ENCODE results near the gene ELAPOR1. TPM values are rescaled to one million over a fixed set of nuclear protein-coding genes. Genes with fewer than 3 reads are reported as not detected.
A peak's percentile ranks its signal among the peaks of the same experiment; 100 is the strongest.

The ELAPOR1 gene, protein sequence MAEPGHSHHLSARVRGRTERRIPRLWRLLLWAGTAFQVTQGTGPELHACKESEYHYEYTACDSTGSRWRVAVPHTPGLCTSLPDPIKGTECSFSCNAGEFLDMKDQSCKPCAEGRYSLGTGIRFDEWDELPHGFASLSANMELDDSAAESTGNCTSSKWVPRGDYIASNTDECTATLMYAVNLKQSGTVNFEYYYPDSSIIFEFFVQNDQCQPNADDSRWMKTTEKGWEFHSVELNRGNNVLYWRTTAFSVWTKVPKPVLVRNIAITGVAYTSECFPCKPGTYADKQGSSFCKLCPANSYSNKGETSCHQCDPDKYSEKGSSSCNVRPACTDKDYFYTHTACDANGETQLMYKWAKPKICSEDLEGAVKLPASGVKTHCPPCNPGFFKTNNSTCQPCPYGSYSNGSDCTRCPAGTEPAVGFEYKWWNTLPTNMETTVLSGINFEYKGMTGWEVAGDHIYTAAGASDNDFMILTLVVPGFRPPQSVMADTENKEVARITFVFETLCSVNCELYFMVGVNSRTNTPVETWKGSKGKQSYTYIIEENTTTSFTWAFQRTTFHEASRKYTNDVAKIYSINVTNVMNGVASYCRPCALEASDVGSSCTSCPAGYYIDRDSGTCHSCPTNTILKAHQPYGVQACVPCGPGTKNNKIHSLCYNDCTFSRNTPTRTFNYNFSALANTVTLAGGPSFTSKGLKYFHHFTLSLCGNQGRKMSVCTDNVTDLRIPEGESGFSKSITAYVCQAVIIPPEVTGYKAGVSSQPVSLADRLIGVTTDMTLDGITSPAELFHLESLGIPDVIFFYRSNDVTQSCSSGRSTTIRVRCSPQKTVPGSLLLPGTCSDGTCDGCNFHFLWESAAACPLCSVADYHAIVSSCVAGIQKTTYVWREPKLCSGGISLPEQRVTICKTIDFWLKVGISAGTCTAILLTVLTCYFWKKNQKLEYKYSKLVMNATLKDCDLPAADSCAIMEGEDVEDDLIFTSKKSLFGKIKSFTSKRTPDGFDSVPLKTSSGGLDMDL
- total RNA-seq: 1 to 10 TPM; 1.4 to 7.2 TPM

DNA sequence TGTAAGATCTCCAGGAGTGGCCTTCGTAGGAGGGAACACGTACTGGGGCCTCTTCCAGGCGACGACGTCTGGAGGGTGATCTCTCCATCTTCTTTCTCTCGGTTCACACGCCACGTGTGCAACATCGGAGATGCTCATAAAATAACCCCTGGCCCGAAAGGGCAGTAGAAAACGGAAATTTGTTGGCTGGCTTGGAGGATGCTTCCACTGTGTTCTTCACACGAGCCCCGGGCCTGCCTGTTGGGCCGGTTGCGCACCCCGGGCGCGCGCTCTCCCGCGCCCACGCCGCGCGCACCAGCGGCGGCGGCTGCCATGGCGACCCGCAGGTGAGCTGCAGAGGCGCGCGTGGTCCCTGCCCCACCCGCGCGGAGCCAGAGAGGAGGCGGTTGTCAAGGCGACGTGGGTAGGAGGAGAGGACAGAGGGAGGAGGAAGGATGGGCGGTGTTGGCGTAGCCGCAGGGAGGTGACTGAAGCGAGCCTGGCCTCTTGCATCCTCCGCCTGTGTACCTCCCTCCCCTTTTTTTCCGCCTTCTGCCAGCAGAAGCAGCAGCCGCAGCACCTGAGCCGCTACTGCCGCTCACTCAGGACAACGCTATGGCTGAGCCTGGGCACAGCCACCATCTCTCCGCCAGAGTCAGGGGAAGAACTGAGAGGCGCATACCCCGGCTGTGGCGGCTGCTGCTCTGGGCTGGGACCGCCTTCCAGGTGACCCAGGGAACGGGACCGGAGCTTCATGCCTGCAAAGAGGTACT is at the start of gene ELAPOR1:
TSS of gene ELAPOR1 (plus strand) at position 526 of the 752 bp plus-strand sequence. CDS start at position 595, 69 bp downstream.
- Histone ChIP-seq H3K27me3 (replicated peaks; ENCODE audit: insufficient read depth) (no peaks in the 10 kb centered on the region), H3K9me3 (no peaks in the 10 kb centered on the region), H3K4me1 (ENCODE audit: control insufficient read depth in 1 of 2, low read depth in 2 of 2) (peaks cover 5 to 23% of the 10 kb centered on the region in 2 donors), H3K36me3 (no peaks in the 10 kb centered on the region), H3K4me3 (peak within 1 kb of the TSS; percentile 69), H3K27ac (no peak within 1 kb of the TSS)
- TF ChIP-seq, protein P1, sequence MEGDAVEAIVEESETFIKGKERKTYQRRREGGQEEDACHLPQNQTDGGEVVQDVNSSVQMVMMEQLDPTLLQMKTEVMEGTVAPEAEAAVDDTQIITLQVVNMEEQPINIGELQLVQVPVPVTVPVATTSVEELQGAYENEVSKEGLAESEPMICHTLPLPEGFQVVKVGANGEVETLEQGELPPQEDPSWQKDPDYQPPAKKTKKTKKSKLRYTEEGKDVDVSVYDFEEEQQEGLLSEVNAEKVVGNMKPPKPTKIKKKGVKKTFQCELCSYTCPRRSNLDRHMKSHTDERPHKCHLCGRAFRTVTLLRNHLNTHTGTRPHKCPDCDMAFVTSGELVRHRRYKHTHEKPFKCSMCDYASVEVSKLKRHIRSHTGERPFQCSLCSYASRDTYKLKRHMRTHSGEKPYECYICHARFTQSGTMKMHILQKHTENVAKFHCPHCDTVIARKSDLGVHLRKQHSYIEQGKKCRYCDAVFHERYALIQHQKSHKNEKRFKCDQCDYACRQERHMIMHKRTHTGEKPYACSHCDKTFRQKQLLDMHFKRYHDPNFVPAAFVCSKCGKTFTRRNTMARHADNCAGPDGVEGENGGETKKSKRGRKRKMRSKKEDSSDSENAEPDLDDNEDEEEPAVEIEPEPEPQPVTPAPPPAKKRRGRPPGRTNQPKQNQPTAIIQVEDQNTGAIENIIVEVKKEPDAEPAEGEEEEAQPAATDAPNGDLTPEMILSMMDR (IDR thresholded peaks at IDR 0.05): no peak
- no peak for ATAC-seq (ENCODE audit: insufficient number of reproducible peaks, low FRiP score, low read depth)
- DNase-seq (ENCODE audit: low spot score): no peak

DNA sequence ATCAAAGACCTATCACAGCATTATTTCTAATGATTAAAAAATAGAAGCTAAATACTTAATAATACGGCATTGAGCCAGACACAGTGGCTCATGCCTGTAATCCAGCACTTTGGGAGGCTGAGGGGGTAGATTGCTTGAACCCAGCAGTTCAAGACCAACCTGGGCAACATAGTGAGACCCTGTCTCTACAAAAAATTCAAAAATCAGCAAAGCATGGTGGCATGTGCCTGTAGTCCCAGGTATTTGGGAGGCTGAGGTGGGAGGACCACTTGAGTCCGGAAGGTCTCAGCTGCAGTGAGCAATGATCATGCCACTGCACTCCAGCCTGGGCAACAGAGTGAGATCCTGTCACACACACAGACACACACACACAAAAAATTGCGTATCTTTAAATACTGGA is 48.8 kb upstream of the ELAPOR1 start:
- Histone ChIP-seq H3K27ac (no peak overlapping the region), H3K27me3 (replicated peaks; ENCODE audit: insufficient read depth) (no peaks in the 10 kb centered on the region), H3K9me3 (no peaks in the 10 kb centered on the region), H3K4me1 (ENCODE audit: control insufficient read depth in 1 of 2, low read depth in 2 of 2) (peaks cover 4 to 7% of the 10 kb centered on the region in 2 donors), H3K4me3 (no peak overlapping the region), H3K36me3 (peaks cover 39% of the 10 kb centered on the region)
- no peak for ATAC-seq (ENCODE audit: insufficient number of reproducible peaks, low FRiP score, low read depth)
- no peak for DNase-seq (ENCODE audit: low spot score)
- TF ChIP-seq, protein P1 (IDR thresholded peaks at IDR 0.05): no peak

DNA sequence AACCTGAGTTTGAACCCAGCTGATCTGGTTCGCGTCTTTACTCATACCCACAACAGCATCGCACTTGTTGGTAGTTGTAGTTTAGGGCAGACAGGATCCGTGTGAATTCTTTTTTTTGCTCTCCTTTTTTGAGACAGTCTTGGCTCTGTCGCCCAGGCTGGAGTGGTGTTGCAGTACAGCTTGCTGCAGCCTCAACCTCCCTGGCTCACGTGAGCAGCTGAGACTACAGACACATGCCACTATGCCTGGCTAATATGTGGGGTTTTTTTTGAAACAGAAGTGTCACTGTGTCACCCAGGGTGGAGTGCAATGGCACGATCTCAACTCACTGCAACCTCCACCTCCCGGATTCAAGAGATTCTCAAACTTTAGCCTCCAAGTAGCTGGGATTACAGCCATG is 46.0 kb upstream of the ELAPOR1 start:
- Histone ChIP-seq H3K4me1 (ENCODE audit: control insufficient read depth in 1 of 2, low read depth in 2 of 2) (peaks cover 7 to 8% of the 10 kb centered on the region in 2 donors), H3K9me3 (no peaks in the 10 kb centered on the region), H3K36me3 (peaks cover 39% of the 10 kb centered on the region), H3K27ac (no peak overlapping the region), H3K27me3 (replicated peaks; ENCODE audit: insufficient read depth) (no peaks in the 10 kb centered on the region), H3K4me3 (no peak overlapping the region)
- TF ChIP-seq, protein P1 (IDR thresholded peaks at IDR 0.05): no peak
- DNase-seq (ENCODE audit: low spot score): no peak
- ATAC-seq (ENCODE audit: insufficient number of reproducible peaks, low FRiP score, low read depth): no peak

DNA sequence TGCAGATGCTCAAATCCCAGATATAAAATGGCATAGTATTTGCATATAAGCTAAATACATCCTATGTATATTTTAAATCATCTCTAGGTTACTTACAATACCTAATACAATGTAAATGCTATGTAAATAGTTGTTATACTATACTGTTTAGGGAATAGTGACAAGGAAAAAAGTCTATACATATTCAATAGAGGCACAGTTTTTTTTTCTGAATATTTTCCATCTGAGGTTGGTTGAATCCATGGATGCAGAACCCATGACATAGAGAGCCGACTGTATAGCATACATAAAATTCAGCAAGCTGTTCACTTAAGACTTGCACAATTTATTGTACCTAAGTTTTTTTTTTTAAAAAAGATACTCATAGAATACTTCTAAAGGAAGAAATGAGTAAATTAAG is 44.6 kb upstream of the ELAPOR1 start:
- TF ChIP-seq, protein P1 (IDR thresholded peaks at IDR 0.05): no peak
- no peaks in the 10 kb centered on the region for H3K9me3 ChIP-seq
- no peak for ATAC-seq (ENCODE audit: insufficient number of reproducible peaks, low FRiP score, low read depth)
- no peak overlapping the region for H3K4me3 ChIP-seq
- H3K27ac ChIP-seq: no peak overlapping the region
- H3K4me1 ChIP-seq (ENCODE audit: control insufficient read depth in 1 of 2, low read depth in 2 of 2): peaks cover 7 to 8% of the 10 kb centered on the region in 2 donors
- DNase-seq (ENCODE audit: low spot score): no peak
- H3K36me3 ChIP-seq: peaks cover 38% of the 10 kb centered on the region
- H3K27me3 ChIP-seq (replicated peaks; ENCODE audit: insufficient read depth): no peaks in the 10 kb centered on the region

All from thoracic aorta (tissue), 2 donors.